HepG2 (cell line): ENCODE measurements around the gene PDGFB. TPM values are rescaled to one million over a fixed set of nuclear protein-coding genes. Genes with fewer than 3 reads are reported as not detected.

Experiments used
- CAMTA2 ChIP-seq: sonication (generic); formaldehyde crosslinking; IDR thresholded peaks from 2 replicates; pipeline ENCODE4 v1.4.0; 2020; ENCODE audit warnings: mild to moderate bottlenecking, missing genetic modification reagents, borderline replicate concordance
- CBFB ChIP-seq: sonication (generic); formaldehyde crosslinking; IDR thresholded peaks from 2 replicates; pipeline ENCODE4 v1.4.0; 2020; ENCODE audit warnings: missing genetic modification reagents
- CSRNP1 ChIP-seq: sonication (generic); formaldehyde crosslinking; IDR thresholded peaks from 2 replicates; pipeline ENCODE4 v1.8.1; 2023; ENCODE audit warnings: mild to moderate bottlenecking, missing genetic modification reagents
- ZNF10 ChIP-seq: sonication (generic); formaldehyde crosslinking; IDR thresholded peaks from 2 replicates; pipeline ENCODE4 v1.4.0; 2020; ENCODE audit warnings: mild to moderate bottlenecking, low read depth, missing genetic modification reagents, borderline replicate concordance
- ZNF460 ChIP-seq: sonication (generic); formaldehyde crosslinking; IDR thresholded peaks from 2 replicates; pipeline ENCODE4 v1.5.1; 2020; ENCODE audit warnings: missing genetic modification reagents, mild to moderate bottlenecking, borderline replicate concordance
- polyA plus RNA-seq, 8 experiments: library from polyadenylated mRNA; depleted of rRNA in 3 of 8; stranded (reverse) in 7 of 8; unstranded in 1 of 8; fragments of >200 nt; fragmentation: Illumina TruSeq in 4 of 8; extraction: Trizol in 4 of 8; gene quantifications; 2 replicates each; pipeline versions ENCODE4 v1.2.1 to v1.2.3, GENCODE V29; 2011 to 2016; ENCODE audit warnings: low read depth in 4 of 8, missing spikeins in 1 of 8, mixed read lengths in 1 of 8; ENCODE audit not compliant: insufficient read depth in 1 of 8
- total RNA-seq, 5 experiments: library from RNA; depleted of rRNA; stranded (reverse); fragments of >200 nt; fragmentation: Illumina TruSeq; extraction: Trizol; gene quantifications; 2 replicates each; pipeline ENCODE4 v1.2.3, GENCODE V29; 2016; ENCODE audit warnings: low read depth in 1 of 5
- TF ChIP-seq, protein P1 (sequence below): sonication (generic); formaldehyde crosslinking; IDR thresholded peaks from 2 replicates; pipeline ENCODE4 v1.4.0; 2020; ENCODE audit warnings: mild to moderate bottlenecking, missing genetic modification reagents
- TF ChIP-seq, protein P2 (sequence below): sonication (generic); formaldehyde crosslinking; IDR thresholded peaks from 2 replicates; pipeline ENCODE4 v1.9.0; 2022; ENCODE audit warnings: low read depth, missing genetic modification reagents
- TF ChIP-seq, protein P3 (sequence below): sonication (generic); formaldehyde crosslinking; IDR thresholded peaks from 2 replicates; pipeline ENCODE4 v1.8.0; 2022; ENCODE audit warnings: mild to moderate bottlenecking, missing genetic modification reagents; ENCODE audit not compliant: insufficient replicate concordance
- TF ChIP-seq, protein P4 (sequence below): sonication (generic); formaldehyde crosslinking; IDR thresholded peaks from 2 replicates; pipeline ENCODE4 v1.5.1; 2020; ENCODE audit warnings: mild to moderate bottlenecking, missing genetic modification reagents
- TF ChIP-seq, protein P5 (sequence below): sonication (generic); formaldehyde crosslinking; IDR thresholded peaks from 2 replicates; pipeline ENCODE4 v1.4.0; 2020; ENCODE audit warnings: mild to moderate bottlenecking, missing genetic modification reagents

PDGFB gene
- total and polyA plus RNA-seq, 2 of the 13 experiments (the other 11 are each of a cell fraction or from before 2014, with no cell fraction given), result 1.4 to 10.1 TPM

- TF ChIP-seq, protein P1, sequence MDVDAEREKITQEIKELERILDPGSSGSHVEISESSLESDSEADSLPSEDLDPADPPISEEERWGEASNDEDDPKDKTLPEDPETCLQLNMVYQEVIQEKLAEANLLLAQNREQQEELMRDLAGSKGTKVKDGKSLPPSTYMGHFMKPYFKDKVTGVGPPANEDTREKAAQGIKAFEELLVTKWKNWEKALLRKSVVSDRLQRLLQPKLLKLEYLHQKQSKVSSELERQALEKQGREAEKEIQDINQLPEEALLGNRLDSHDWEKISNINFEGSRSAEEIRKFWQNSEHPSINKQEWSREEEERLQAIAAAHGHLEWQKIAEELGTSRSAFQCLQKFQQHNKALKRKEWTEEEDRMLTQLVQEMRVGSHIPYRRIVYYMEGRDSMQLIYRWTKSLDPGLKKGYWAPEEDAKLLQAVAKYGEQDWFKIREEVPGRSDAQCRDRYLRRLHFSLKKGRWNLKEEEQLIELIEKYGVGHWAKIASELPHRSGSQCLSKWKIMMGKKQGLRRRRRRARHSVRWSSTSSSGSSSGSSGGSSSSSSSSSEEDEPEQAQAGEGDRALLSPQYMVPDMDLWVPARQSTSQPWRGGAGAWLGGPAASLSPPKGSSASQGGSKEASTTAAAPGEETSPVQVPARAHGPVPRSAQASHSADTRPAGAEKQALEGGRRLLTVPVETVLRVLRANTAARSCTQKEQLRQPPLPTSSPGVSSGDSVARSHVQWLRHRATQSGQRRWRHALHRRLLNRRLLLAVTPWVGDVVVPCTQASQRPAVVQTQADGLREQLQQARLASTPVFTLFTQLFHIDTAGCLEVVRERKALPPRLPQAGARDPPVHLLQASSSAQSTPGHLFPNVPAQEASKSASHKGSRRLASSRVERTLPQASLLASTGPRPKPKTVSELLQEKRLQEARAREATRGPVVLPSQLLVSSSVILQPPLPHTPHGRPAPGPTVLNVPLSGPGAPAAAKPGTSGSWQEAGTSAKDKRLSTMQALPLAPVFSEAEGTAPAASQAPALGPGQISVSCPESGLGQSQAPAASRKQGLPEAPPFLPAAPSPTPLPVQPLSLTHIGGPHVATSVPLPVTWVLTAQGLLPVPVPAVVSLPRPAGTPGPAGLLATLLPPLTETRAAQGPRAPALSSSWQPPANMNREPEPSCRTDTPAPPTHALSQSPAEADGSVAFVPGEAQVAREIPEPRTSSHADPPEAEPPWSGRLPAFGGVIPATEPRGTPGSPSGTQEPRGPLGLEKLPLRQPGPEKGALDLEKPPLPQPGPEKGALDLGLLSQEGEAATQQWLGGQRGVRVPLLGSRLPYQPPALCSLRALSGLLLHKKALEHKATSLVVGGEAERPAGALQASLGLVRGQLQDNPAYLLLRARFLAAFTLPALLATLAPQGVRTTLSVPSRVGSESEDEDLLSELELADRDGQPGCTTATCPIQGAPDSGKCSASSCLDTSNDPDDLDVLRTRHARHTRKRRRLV, result no peak
- TF ChIP-seq, protein P2, sequence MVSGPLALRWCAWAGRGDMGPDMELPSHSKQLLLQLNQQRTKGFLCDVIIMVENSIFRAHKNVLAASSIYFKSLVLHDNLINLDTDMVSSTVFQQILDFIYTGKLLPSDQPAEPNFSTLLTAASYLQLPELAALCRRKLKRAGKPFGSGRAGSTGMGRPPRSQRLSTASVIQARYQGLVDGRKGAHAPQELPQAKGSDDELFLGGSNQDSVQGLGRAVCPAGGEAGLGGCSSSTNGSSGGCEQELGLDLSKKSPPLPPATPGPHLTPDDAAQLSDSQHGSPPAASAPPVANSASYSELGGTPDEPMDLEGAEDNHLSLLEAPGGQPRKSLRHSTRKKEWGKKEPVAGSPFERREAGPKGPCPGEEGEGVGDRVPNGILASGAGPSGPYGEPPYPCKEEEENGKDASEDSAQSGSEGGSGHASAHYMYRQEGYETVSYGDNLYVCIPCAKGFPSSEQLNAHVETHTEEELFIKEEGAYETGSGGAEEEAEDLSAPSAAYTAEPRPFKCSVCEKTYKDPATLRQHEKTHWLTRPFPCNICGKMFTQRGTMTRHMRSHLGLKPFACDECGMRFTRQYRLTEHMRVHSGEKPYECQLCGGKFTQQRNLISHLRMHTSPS (CRISPR knock-in tag), result peak; percentile 70; the same call in 1 of the 2 replicates
- TF ChIP-seq CBFB (CRISPR knock-in tag) (peak; percentile 55; the same call in 1 of the 2 replicates), ZNF10 (CRISPR knock-in tag) (no peak), CSRNP1 (CRISPR knock-in tag) (no peak), CAMTA2 (CRISPR knock-in tag) (no peak), ZNF460 (CRISPR knock-in tag) (no peak)
- TF ChIP-seq, protein P3, sequence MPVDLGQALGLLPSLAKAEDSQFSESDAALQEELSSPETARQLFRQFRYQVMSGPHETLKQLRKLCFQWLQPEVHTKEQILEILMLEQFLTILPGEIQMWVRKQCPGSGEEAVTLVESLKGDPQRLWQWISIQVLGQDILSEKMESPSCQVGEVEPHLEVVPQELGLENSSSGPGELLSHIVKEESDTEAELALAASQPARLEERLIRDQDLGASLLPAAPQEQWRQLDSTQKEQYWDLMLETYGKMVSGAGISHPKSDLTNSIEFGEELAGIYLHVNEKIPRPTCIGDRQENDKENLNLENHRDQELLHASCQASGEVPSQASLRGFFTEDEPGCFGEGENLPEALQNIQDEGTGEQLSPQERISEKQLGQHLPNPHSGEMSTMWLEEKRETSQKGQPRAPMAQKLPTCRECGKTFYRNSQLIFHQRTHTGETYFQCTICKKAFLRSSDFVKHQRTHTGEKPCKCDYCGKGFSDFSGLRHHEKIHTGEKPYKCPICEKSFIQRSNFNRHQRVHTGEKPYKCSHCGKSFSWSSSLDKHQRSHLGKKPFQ (CRISPR knock-in tag), result no peak
- TF ChIP-seq, protein P4, sequence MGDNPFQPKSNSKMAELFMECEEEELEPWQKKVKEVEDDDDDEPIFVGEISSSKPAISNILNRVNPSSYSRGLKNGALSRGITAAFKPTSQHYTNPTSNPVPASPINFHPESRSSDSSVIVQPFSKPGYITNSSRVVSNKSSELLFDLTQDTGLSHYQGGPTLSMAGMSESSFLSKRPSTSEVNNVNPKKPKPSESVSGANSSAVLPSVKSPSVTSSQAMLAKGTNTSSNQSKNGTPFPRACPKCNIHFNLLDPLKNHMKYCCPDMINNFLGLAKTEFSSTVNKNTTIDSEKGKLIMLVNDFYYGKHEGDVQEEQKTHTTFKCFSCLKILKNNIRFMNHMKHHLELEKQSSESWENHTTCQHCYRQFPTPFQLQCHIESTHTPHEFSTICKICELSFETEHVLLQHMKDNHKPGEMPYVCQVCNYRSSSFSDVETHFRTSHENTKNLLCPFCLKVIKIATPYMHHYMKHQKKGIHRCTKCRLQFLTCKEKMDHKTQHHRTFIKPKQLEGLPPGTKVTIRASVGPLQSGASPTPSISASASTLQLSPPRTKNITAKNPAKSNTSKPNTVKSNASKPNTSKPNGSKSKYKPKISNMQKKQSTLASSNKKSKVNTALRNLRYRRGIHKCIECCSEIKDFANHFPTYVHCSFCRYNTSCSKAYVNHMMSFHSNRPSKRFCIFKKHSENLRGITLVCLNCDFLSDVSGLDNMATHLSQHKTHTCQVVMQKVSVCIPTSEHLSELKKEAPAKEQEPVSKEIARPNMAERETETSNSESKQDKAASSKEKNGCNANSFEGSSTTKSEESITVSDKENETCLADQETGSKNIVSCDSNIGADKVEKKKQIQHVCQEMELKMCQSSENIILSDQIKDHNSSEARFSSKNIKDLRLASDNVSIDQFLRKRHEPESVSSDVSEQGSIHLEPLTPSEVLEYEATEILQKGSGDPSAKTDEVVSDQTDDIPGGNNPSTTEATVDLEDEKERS, result no peak
- TF ChIP-seq, protein P5, sequence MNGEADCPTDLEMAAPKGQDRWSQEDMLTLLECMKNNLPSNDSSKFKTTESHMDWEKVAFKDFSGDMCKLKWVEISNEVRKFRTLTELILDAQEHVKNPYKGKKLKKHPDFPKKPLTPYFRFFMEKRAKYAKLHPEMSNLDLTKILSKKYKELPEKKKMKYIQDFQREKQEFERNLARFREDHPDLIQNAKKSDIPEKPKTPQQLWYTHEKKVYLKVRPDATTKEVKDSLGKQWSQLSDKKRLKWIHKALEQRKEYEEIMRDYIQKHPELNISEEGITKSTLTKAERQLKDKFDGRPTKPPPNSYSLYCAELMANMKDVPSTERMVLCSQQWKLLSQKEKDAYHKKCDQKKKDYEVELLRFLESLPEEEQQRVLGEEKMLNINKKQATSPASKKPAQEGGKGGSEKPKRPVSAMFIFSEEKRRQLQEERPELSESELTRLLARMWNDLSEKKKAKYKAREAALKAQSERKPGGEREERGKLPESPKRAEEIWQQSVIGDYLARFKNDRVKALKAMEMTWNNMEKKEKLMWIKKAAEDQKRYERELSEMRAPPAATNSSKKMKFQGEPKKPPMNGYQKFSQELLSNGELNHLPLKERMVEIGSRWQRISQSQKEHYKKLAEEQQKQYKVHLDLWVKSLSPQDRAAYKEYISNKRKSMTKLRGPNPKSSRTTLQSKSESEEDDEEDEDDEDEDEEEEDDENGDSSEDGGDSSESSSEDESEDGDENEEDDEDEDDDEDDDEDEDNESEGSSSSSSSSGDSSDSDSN (CRISPR knock-in tag), result peak; percentile 34; the same call in 1 of the 2 replicates
Measured at GRCh38 chr22:39176143-39176713, 68.6 kb downstream of the PDGFB start (continued).
